Ovary (tissue), 9 donors: Measurements from ENCODE around the gene DSCAM. TPM values are rescaled to one million over a fixed set of nuclear protein-coding genes. Genes with fewer than 3 reads are reported as not detected.

Source experiments
- DNase-seq, 5 donors: peaks; one replicate each; pipeline ENCODE4 v3.0.0-alpha.2; 2019 to 2020
- H3K27ac ChIP-seq, 2 donors: fragments of 200-600 bp; one replicate each; pipeline versions ENCODE4 v1.5.1 to v1.8.0; 2019 to 2022
- H3K27me3 ChIP-seq: fragments of 200-600 bp; one replicate; pipeline ENCODE4 v1.8.0; 2022
- H3K36me3 ChIP-seq: fragments of 200-600 bp; sonication (generic); one replicate; pipeline ENCODE4 v1.5.1; 2019
- H3K4me1 ChIP-seq: one replicate; pipeline ENCODE4 v1.8.1; 2013; ENCODE audit warnings: mild to moderate bottlenecking, moderate library complexity; ENCODE audit not compliant: insufficient read depth
- H3K4me3 ChIP-seq: fragments of 200-600 bp; sonication (generic); one replicate; pipeline ENCODE4 v1.5.1; 2017
- H3K9me3 ChIP-seq, 2 donors: fragments of 200-600 bp in 1 of 2; sonication (generic) in 1 of 2; one replicate each; pipeline versions ENCODE4 v1.5.1 to v1.8.1; 2013 to 2019; ENCODE audit warnings: mild to moderate bottlenecking in 1 of 2, moderate library complexity in 1 of 2
- EP300 ChIP-seq: sonication (generic); formaldehyde crosslinking; IDR thresholded peaks from one replicate; pipeline ENCODE4 v1.6.1; 2017; ENCODE audit warnings: antibody characterized with exemption
- POLR2A ChIP-seq: fragments of 450-650 bp; IDR thresholded peaks from one replicate; pipeline ENCODE4 v1.6.1; 2017; ENCODE audit warnings: antibody characterized with exemption, mild to moderate bottlenecking, moderate library complexity
- WGBS, 3 donors: extraction: QIAGEN DNeasy Blood & Tissue Kit in 1 of 3; methylation state at CpG; one replicate each; pipeline versions ENCODE4 v1.1.5 to v1.1.7; 2013 to 2017; 5-methylcytosine and 5-hydroxymethylcytosine counted together
- intact Hi-C, 4 donors: fragments of 100-400 bp; cut with DNase I; formaldehyde crosslinking; loops; one replicate each; pipeline versions ENCODE4 v1.11.0 to v1.15.1; 2022 to 2023
- polyA plus RNA-seq, 2 donors: library from polyadenylated mRNA; stranded (reverse); fragments of 200-250 nt in 1 of 2; fragments of 350-450 nt in 1 of 2; fragmentation: Illumina TruSeq in 1 of 2; extraction: RNeasy Lipid Tissue Mini Kit (QIAGEN cat#74804) in 1 of 2; gene quantifications; one replicate each; pipeline ENCODE4 v1.2.3, GENCODE V29; 2013 to 2014
- total RNA-seq, 7 donors: library from RNA; depleted of rRNA in 2 of 7; stranded (reverse); fragments of >200 nt in 2 of 7; fragmentation: NEBNext Ultra II Directional in 3 of 7; extraction: Animal tissue kit (Norgen Biotek cat#: 25700) in 3 of 7; gene quantifications; one replicate each; pipeline versions ENCODE4 v1.1.0 to v1.2.4, GENCODE V29; 2016 to 2023
- TF ChIP-seq, protein P1 (sequence below), 3 donors: fragments of 450-650 bp in 2 of 3; fragments of 200-600 bp in 1 of 3; IDR thresholded peaks; one replicate each; pipeline versions ENCODE4 v1.5.1 to v1.8.0; 2016 to 2022; ENCODE audit warnings: antibody characterized with exemption in 3 of 3, mild to moderate bottlenecking in 1 of 3
- donor health status: DM: no; HTN: no; CAD: no; lungs with moderate emphysema.
- donor health status: DM: no; HTN: no; CAD: no.
- donor health status: Bipolar disorder and iron deficiency.
- donor health status: DM: yes; HTN: yes; CAD: no.
- donor health status: DM: no; HTN: no; CAD: no.
- donor health status: DM: yes; HTN: yes; CAD: no.

The DSCAM gene
- total and polyA plus RNA-seq, 9 donors = under 0.01 to 0.12 (median 0.04) TPM; not detected in 5

DNA sequence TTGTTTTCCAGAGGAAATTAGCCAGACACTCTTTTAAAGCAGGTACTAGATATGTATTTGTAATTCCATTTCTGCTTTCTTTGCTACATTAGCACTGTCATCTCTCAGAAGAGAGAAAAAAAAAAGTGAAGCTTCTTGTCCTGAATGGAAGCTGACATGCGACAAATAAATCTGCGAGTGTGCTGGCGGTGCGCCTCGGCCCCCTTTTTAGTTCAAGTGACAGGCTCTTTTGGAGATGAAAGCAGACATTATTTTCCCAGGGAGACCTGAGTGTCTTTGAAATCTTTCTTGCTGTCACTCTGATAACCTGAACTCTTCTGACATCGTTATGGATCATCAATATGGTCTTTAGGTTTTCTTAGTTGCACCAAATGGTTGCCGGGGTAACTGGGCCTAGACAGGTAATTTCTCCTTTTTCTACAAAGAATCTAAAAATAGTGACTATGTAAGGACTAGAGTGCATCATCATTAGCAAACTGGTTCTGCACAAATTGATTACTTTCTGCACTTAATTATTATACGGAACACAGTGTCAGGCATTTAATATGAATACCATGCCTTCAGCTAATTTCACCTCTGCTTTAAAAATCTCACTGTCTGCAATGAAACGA, 501.1 kb downstream of the DSCAM start:
- intact Hi-C loops = no loop called here
- Histone ChIP-seq H3K9me3 (no peaks in the 10 kb centered on the region), H3K4me3 (no peak overlapping the region), H3K36me3 (no peaks in the 10 kb centered on the region), H3K4me1 (no peaks in the 10 kb centered on the region), H3K27me3 (no peaks in the 10 kb centered on the region), H3K27ac (no peak overlapping the region)
- TF ChIP-seq, protein P1, sequence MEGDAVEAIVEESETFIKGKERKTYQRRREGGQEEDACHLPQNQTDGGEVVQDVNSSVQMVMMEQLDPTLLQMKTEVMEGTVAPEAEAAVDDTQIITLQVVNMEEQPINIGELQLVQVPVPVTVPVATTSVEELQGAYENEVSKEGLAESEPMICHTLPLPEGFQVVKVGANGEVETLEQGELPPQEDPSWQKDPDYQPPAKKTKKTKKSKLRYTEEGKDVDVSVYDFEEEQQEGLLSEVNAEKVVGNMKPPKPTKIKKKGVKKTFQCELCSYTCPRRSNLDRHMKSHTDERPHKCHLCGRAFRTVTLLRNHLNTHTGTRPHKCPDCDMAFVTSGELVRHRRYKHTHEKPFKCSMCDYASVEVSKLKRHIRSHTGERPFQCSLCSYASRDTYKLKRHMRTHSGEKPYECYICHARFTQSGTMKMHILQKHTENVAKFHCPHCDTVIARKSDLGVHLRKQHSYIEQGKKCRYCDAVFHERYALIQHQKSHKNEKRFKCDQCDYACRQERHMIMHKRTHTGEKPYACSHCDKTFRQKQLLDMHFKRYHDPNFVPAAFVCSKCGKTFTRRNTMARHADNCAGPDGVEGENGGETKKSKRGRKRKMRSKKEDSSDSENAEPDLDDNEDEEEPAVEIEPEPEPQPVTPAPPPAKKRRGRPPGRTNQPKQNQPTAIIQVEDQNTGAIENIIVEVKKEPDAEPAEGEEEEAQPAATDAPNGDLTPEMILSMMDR (IDR thresholded peaks at IDR 0.05) = no peak
- TF ChIP-seq EP300 (no peak), POLR2A (no peak)
- 85 to 88% (median 86%) methylated on average over 9 of the region's 9 CpGs for WGBS, 3 donors
- no peak for DNase-seq

DNA sequence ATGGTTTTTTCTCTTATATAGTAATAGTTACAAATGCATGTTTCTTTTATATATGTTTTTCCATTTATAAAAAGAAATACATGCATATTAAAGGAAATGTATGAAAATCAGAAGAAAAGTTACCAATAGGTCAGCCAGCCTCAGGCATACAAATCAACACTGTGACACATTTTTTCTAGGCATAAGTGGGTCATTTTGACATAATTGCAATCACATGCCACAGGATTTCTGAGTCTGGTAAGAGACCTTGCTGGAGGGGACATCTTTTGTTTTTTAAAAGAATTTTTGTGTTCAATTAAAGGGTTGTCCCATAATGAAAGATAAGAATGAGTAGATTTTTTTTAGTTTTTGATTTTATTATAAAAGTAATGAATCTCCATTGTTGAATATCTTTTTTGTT, 506.6 kb downstream of the DSCAM start:
- Histone ChIP-seq H3K4me1 (no peaks in the 10 kb centered on the region), H3K27ac (no peak overlapping the region), H3K36me3 (no peaks in the 10 kb centered on the region), H3K9me3 (no peaks in the 10 kb centered on the region), H3K4me3 (no peak overlapping the region), H3K27me3 (no peaks in the 10 kb centered on the region)
- TF ChIP-seq EP300 (no peak), POLR2A (no peak)
- TF ChIP-seq, protein P1 (IDR thresholded peaks at IDR 0.05) = no peak
- intact Hi-C loops = no loop called here
- DNase-seq = no peak

DNA sequence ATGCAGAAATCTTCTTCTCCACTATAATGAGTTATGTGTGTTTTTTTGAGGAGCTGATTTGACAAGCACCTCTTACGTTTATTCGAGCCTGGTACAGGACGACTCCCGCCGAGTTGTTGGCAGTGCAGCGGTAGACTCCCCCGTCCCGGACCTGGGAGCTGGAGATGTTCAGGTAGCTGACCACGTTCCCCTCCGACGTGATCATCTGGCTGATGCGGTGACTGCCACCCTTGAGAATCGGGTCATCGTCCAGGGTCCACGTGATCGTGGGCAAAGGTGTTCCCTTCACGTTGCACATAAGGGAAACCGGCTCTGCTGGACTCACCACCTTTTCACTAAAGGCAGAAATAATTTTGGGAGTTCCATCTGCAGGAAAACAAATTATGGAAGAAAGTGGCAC, 507.9 kb downstream of the DSCAM start:
- DNase-seq = no peak
- intact Hi-C loops = no loop called here
- no peak overlapping the region for H3K27ac ChIP-seq
- H3K4me3 ChIP-seq = no peak overlapping the region
- 81 to 88% (median 86%) methylated on average over 18 of the region's 18 CpGs for WGBS, 3 donors
- H3K36me3 ChIP-seq = no peaks in the 10 kb centered on the region
- TF ChIP-seq, protein P1 (IDR thresholded peaks at IDR 0.05) = no peak
- no peak for TF ChIP-seq POLR2A
- no peak for TF ChIP-seq EP300
- H3K4me1 ChIP-seq = no peaks in the 10 kb centered on the region
- no peaks in the 10 kb centered on the region for H3K9me3 ChIP-seq
- no peaks in the 10 kb centered on the region for H3K27me3 ChIP-seq

DNA sequence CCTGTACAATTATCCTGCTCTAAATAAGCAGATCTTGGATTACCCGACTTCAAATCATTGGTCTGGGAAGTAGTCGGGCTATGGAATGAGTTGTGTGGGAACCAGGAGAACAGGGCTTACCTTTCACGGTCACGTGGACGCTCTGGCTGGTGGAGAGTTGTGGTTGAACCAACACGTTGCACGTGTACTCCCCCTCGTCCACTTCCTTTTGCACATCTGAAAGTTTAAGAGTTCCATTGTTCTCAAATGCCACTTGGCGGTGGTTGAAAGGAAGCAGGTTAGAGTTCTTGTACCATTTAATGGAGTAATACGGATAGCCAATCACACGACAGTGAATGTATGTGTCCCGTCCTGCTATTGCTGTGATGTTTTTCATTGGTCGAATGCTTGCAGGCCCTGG, 509.0 kb downstream of the DSCAM start:
- WGBS, 3 donors = 80 to 85% (median 82%) methylated on average over 13 of the region's 13 CpGs
- no peaks in the 10 kb centered on the region for H3K27me3 ChIP-seq
- H3K4me3 ChIP-seq = no peak overlapping the region
- no peaks in the 10 kb centered on the region for H3K36me3 ChIP-seq
- DNase-seq = no peak
- H3K9me3 ChIP-seq = no peaks in the 10 kb centered on the region
- intact Hi-C loops = no loop called here
- TF ChIP-seq EP300 = no peak
- TF ChIP-seq, protein P1 (IDR thresholded peaks at IDR 0.05) = no peak
- no peak for TF ChIP-seq POLR2A
- no peaks in the 10 kb centered on the region for H3K4me1 ChIP-seq
- no peak overlapping the region for H3K27ac ChIP-seq
